Endothelial cell of umbilical vein (primary cell): ENCODE measurements around the gene WTAP. TPM values are rescaled to one million over a fixed set of nuclear protein-coding genes. Genes with fewer than 3 reads are reported as not detected.

Experiments used
- BruUV-seq: library from RNA; stranded (reverse); fragments of 400-500 nt; replicated peaks from 2 replicates; lab custom pipeline; 2021; lab: Mats Ljungman, UMichigan
- CTCF ChIA-PET: fragments of 300-600, 350-600 bp; sonication (Branson Sonifier 250); formaldehyde crosslinking; loops from one replicate; lab custom pipeline; 2021; ENCODE audit warnings: antibody characterized with exemption, inconsistent platforms; lab: Charles Lee
- POLR2A ChIA-PET: fragments of 300-600, 350-600 bp; sonication (Branson Sonifier 250); formaldehyde crosslinking; loops from one replicate; lab custom pipeline; 2021; ENCODE audit warnings: antibody characterized with exemption, inconsistent platforms; lab: Charles Lee
- DNase-seq: peaks from one replicate; pipeline ENCODE4 v3.0.0-alpha.2; 2011; ENCODE audit warnings: low read depth, low spot score
- FAIRE-seq: peaks from 2 replicates; lab custom pipeline; 2011; peaks lifted over from hg19 to GRCh38; lab: Jason Lieb, UNC
- H2AFZ ChIP-seq: 2 replicates; pipeline ENCODE4 v1.6.0; 2012; ENCODE audit warnings: low read depth, low read length, control low read depth, inconsistent platforms
- H3K27ac ChIP-seq: 2 replicates; pipeline ENCODE4 v1.5.1; 2011; ENCODE audit warnings: low read depth, mild to moderate bottlenecking, control low read depth, low read length, moderate library complexity; ENCODE audit not compliant: insufficient read depth
- H3K27me3 ChIP-seq, 2 experiments: 2 replicates each; pipeline versions ENCODE4 v1.6.0 to v1.6.1; 2011; ENCODE audit warnings: low read length in 2 of 2, mixed read lengths in 1 of 2; ENCODE audit not compliant: control insufficient read depth in 2 of 2, insufficient read depth in 2 of 2
- H3K36me3 ChIP-seq, 2 experiments: 2 replicates in 1 of 2; 3 replicates in 1 of 2; pipeline ENCODE4 v1.5.1; 2011; ENCODE audit warnings: low read length in 2 of 2, mild to moderate bottlenecking in 1 of 2, moderate library complexity in 1 of 2; ENCODE audit not compliant: control insufficient read depth in 2 of 2, insufficient read depth in 2 of 2; ENCODE audit errors: extremely low read depth in 1 of 2
- H3K4me1 ChIP-seq: 3 replicates; pipeline ENCODE4 v1.5.1; 2011; ENCODE audit warnings: mild to moderate bottlenecking, low read length; ENCODE audit not compliant: control insufficient read depth, insufficient read depth; ENCODE audit errors: extremely low read depth
- H3K4me2 ChIP-seq: 2 replicates; pipeline ENCODE4 v1.6.1; 2011; ENCODE audit warnings: low read length, control low read depth, mixed read lengths; ENCODE audit not compliant: insufficient read depth
- H3K4me3 ChIP-seq, 3 experiments: fragments of 200-600 bp in 1 of 3; sonication (generic), shearing (Covaris generic) in 1 of 3; replicated peaks in 1 of 3; 2 replicates each; pipeline ENCODE4 v1.5.1; 2011 to 2016; ENCODE audit warnings: control low read depth in 3 of 3, low read length in 3 of 3, mild to moderate bottlenecking in 2 of 3, inconsistent platforms in 1 of 3, low read depth in 1 of 3, moderate library complexity in 1 of 3; ENCODE audit not compliant: insufficient read depth in 1 of 3
- H3K79me2 ChIP-seq: 2 replicates; pipeline ENCODE4 v1.6.0; 2012; ENCODE audit warnings: low read length, inconsistent platforms; ENCODE audit not compliant: control insufficient read depth, insufficient read depth
- H3K9ac ChIP-seq: replicated peaks from 2 replicates; pipeline ENCODE3; 2011; ENCODE audit warnings: low read length, control low read depth; ENCODE audit not compliant: insufficient read depth; ENCODE audit errors: extremely low read depth
- H3K9me1 ChIP-seq: replicated peaks from 3 replicates; pipeline ENCODE4 v1.6.0; 2011; ENCODE audit warnings: mild to moderate bottlenecking, low read length; ENCODE audit not compliant: control insufficient read depth, insufficient read depth; ENCODE audit errors: extremely low read depth
- H3K9me3 ChIP-seq: replicated peaks from 2 replicates; pipeline ENCODE4 v1.5.1; 2012; ENCODE audit warnings: low read length, inconsistent platforms; ENCODE audit not compliant: control insufficient read depth, insufficient read depth
- H4K20me1 ChIP-seq: replicated peaks from 2 replicates; pipeline ENCODE3; 2011; ENCODE audit warnings: mild to moderate bottlenecking, low read length; ENCODE audit not compliant: control insufficient read depth, insufficient read depth; ENCODE audit errors: extremely low read depth
- CTCF ChIP-seq, 2 donors: IDR thresholded peaks; 1 replicate in 1 of 2; 2 replicates in 1 of 2; pipeline ENCODE4 v1.5.1; 2011; ENCODE audit warnings: low read length in 2 of 2, mild to moderate bottlenecking in 2 of 2, moderate library complexity in 2 of 2, control low read depth in 1 of 2, inconsistent platforms in 1 of 2, low read depth in 1 of 2; ENCODE audit not compliant: insufficient read depth in 1 of 2; ENCODE audit errors: extremely low read depth in 1 of 2
- EZH2 ChIP-seq: IDR thresholded peaks from 2 replicates; pipeline ENCODE4 v1.6.1; 2012; ENCODE audit warnings: borderline replicate concordance, low read depth, mild to moderate bottlenecking, moderate library complexity, low read length, inconsistent platforms; ENCODE audit not compliant: severe bottlenecking
- FOS ChIP-seq: IDR thresholded peaks from 2 replicates; pipeline ENCODE4 v1.6.1; 2011; ENCODE audit warnings: mild to moderate bottlenecking, low read length, moderate library complexity, borderline replicate concordance; ENCODE audit not compliant: insufficient read depth
- GATA2 ChIP-seq: IDR thresholded peaks from 2 replicates; pipeline ENCODE4 v1.7.0; 2011; ENCODE audit warnings: low read depth, mild to moderate bottlenecking, moderate library complexity, mixed read lengths, low read length; ENCODE audit not compliant: insufficient read length, insufficient read depth
- JUN ChIP-seq: IDR thresholded peaks from 2 replicates; pipeline ENCODE4 v1.6.1; 2011; ENCODE audit warnings: borderline replicate concordance, low read depth; ENCODE audit not compliant: insufficient read length, insufficient read depth
- MAX ChIP-seq: IDR thresholded peaks from 2 replicates; pipeline ENCODE4 v1.6.1; 2011; ENCODE audit not compliant: insufficient read depth, insufficient read length
- MYC ChIP-seq: IDR thresholded peaks from one replicate; pipeline ENCODE4 v1.6.1; 2011; ENCODE audit warnings: mild to moderate bottlenecking, low read depth, low read length
- POLR2A ChIP-seq: IDR thresholded peaks from 2 replicates; pipeline ENCODE4 v1.6.1; 2012; ENCODE audit warnings: low read depth, mild to moderate bottlenecking, control low read depth, low read length
- POLR2AphosphoS5 ChIP-seq: IDR thresholded peaks from 2 replicates; pipeline ENCODE4 v1.6.1; 2012; ENCODE audit warnings: low read depth, mild to moderate bottlenecking, control low read depth, low read length, moderate library complexity; ENCODE audit not compliant: insufficient read depth
- dilution Hi-C: fragments of 300-500 bp; cut with MboI; formaldehyde crosslinking; loops from one replicate; pipeline ENCODE4 v1.15.0; 2019; ENCODE audit warnings: low sequenced_read_pairs; ENCODE audit not compliant: extremely low pct_ligation_motif_present
- intact Hi-C: fragments of 100-400 bp; cut with micrococcal nuclease; formaldehyde crosslinking; loops from one replicate; pipeline ENCODE4 v1.10.0; 2022
- polyA plus RNA-seq, 4 experiments: library from polyadenylated mRNA; depleted of rRNA in 3 of 4; stranded (reverse) in 3 of 4; unstranded in 1 of 4; fragments of >200 nt; gene quantifications; 2 replicates each; pipeline versions ENCODE4 v1.2.1 to v1.2.3, GENCODE V29; 2011 to 2012; ENCODE audit warnings: missing spikeins in 1 of 4
- total RNA-seq: library from RNA; stranded (reverse); gene quantifications from 2 replicates; pipeline ENCODE4 v1.2.3, GENCODE V29; 2021

WTAP gene
- total and polyA plus RNA-seq, 2 donors (not counting 3 experiments of a cell fraction or from before 2014, with no cell fraction given): 21.7 to 81.6 TPM

GRCh38 chr6:159718634-159719033, 8.7 kb upstream of the WTAP start:
- DNase-seq: no peak

GRCh38 chr6:159719287-159719686, 8.0 kb upstream of the WTAP start:
- H3K27ac ChIP-seq: no peak overlapping the region
- H3K36me3 ChIP-seq: no peaks in the 10 kb centered on the region
- CTCF ChIA-PET: interaction anchor here (1.2 to 3.0 kb wide), 5 partner anchors 16 to 736 kb away, joined by 3 to 13 read pairs (median 4); no protein-coding TSS in a partner anchor
- H3K4me1 ChIP-seq: no peaks in the 10 kb centered on the region
- FAIRE-seq: peak; percentile 53
- TF ChIP-seq CTCF (IDR thresholded peaks at IDR 0.05; ENCODE audit: extremely low read depth in 1 of 2, insufficient read depth in 1 of 2, low read depth in 1 of 2, low read length in 2 of 2) (no peak), JUN (no peak), FOS (no peak), MAX (no peak), GATA2 (no peak), MYC (no peak), EZH2 (no peak), POLR2AphosphoS5 (no peak), POLR2A (no peak)
- POLR2A ChIA-PET: no interaction called here
- DNase-seq: no peak
- H3K4me2 ChIP-seq: no peak overlapping the region
- H3K9ac ChIP-seq: no peak overlapping the region
- H3K27me3 ChIP-seq: no peaks in the 10 kb centered on the region
- H4K20me1 ChIP-seq: no peaks in the 10 kb centered on the region
- no peak overlapping the region for H2AFZ ChIP-seq
- H3K9me1 ChIP-seq: no peaks in the 10 kb centered on the region
- intact Hi-C loops: no loop called here
- no TSS peak for BruUV-seq
- no peaks in the 10 kb centered on the region for H3K9me3 ChIP-seq
- H3K79me2 ChIP-seq: peaks cover 3% of the 10 kb centered on the region
- dilution Hi-C loops: no loop called here
- H3K4me3 ChIP-seq: no peak overlapping the region

More at GRCh38 chr6:159718634-159719033, 8.7 kb upstream of the WTAP start:
- CTCF ChIA-PET: interaction anchor here (1.2 to 3.0 kb wide), 5 partner anchors 15 to 737 kb away, joined by 3 to 13 read pairs (median 4); no protein-coding TSS in a partner anchor
- no peak overlapping the region for H3K4me2 ChIP-seq
- no peaks in the 10 kb centered on the region for H3K27me3 ChIP-seq
- no peaks in the 10 kb centered on the region for H3K9me1 ChIP-seq
- peaks cover under 1% of the 10 kb centered on the region for H3K79me2 ChIP-seq
- H3K4me3 ChIP-seq: no peak overlapping the region
- H4K20me1 ChIP-seq: no peaks in the 10 kb centered on the region
- POLR2A ChIA-PET: no interaction called here
- no peaks in the 10 kb centered on the region for H3K9me3 ChIP-seq
- dilution Hi-C loops (no loop called here), intact Hi-C loops (no loop called here)
- TF ChIP-seq MYC: no peak
- no peak for TF ChIP-seq EZH2
- no peak for FAIRE-seq
- no TSS peak for BruUV-seq
- H3K9ac ChIP-seq: no peak overlapping the region
- H2AFZ ChIP-seq: no peak overlapping the region
- H3K27ac ChIP-seq: no peak overlapping the region
- no peaks in the 10 kb centered on the region for H3K36me3 ChIP-seq
- no peaks in the 10 kb centered on the region for H3K4me1 ChIP-seq
